NCI-H1694 treated with DMSO at 0.1 percent for 48 hours (cell line): Measurements from ENCODE around the gene SUPT4H1.

ENCODE experiments used
- DNase-seq: peaks from one replicate; lab custom pipeline; 2025; lab: John Stamatoyannopoulos, UW

The SUPT4H1 gene

DNA sequence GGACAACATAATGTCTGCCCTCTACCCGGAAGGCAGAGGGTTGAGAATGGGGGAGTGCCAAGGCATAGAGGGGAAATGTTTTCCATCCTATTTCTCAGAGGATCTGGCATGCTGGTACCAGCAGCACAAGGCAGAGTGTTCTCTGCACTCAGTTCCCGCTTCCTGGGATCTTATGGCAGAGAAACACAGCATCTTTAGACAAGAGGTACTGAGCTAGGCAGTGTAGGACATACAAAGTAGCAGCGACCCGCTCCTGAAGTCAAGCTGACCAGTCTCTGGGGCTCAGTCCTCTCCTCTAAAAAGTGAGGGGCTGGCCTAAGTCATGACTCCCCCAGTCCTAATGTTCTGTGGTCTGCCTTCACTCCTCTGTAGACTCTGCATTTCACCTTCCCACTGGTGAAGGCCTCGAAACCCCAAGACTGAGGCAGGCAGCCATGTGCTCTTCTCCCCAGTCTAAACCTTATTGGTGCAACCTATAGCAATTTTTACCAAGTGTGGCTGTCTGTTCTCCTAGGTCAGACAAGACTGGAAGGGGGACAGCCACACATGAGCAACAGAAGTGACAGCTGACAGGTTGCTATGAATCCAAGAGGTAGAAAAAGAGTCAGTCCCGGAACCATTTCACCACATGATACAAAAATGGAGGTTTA lies 12.1 kb downstream of the SUPT4H1 start:
- DNase-seq, result no peak

DNA sequence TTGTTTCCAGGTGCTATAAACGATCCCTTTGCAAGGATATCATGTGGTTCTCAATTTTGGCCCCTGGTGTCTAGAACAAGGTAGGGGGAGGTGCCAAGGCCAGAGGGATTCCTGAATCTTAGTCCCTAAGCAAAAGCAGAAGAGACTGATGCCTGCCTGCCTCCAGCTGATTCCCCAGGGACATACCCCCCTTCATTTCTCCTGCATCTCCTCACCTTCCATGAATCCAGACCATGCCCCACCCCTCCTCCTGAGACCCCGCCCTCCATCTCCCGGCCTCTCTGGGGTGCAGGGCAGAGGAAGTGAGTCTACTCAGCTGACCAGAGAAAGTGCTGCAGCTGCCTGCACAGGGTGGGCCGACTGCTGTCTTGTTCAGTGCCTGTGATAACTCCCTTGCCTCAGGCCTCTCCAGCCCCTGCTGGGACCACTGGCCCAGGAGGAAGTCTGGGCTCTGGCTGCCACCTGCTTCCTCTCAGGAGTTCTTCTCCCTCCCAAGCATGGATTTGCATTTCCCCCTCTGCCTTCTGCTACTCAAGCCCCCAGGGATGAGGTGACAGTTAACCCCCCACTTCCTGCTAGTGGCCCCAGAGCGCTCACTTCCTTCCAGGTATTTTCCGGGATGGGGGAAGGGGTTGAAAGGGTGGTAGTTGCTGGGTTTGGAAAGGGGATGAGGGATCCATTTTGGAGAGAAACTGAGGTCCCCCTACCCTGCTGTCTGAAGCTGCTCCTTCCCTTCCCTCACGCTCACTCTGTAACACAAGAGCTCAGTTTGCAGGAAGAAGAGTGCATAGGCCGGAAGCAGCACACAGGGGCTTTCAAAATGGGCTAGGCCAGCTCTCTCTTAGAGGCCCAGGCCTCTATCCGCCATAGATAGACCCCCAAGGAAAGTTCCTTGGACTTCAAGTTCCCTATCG lies 12.9 kb downstream of the SUPT4H1 start:
- no peak for DNase-seq

DNA sequence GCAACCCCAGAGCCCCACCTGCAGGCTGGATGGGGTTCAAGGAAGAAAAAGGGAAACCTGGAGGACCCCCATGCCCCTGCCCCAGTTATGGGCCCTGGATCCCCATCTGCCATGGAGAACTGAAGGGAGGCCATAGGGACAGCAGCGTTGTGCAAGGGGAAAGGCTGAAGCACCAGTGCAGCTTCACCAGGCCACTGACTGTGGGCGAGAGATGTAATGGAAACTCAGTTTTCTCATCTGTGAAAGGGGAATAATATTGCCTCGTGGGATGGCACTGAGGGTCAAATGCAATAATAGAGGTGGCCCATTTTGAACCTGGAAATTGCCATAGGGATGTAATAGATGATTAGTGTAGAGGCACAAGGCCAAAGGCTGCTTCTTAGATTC lies 13.6 kb downstream of the SUPT4H1 start:
- DNase-seq, result no peak

DNA sequence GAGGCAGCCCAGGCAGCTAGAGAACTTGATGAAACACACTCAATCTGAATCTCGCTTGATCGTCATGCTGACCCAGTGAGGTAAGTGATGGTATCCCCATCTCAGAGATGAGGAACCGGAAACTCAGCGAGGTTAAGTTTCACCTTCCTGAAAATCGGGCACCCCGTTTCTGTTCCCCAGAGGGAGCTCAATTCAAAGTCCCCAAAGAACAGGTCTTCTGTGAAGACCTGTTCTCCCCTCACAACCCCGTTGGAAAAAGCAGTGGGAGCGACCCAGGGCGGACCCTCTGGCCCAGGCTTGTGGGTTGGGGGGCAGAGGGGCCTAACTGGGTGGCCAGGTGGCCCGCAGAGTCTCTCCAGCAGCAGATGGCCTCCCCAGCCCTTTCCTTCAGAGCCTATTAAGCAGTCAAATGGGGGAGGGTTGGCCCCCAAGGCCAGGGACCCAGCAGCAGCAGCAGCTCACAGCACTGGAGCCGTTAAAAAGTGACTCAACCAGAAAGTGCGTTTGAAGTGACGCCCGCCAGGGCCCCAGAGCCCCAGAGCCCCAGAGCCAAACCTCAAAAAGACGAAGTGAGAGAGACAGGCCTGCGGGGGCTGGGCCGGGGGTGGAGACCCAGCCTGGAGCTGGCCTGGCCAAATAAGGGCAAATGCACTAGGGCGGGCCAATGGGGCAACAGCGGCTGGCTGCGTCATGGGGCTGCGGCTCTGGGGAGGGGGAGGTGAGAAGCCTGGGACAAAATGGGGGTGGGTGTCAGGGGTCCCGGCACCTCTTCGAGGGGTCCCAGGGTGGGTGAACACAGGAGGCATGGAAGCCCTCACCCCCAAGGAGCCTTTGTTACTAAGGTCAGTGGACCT lies 14.2 kb downstream of the SUPT4H1 start:
- DNase-seq, result no peak

DNA sequence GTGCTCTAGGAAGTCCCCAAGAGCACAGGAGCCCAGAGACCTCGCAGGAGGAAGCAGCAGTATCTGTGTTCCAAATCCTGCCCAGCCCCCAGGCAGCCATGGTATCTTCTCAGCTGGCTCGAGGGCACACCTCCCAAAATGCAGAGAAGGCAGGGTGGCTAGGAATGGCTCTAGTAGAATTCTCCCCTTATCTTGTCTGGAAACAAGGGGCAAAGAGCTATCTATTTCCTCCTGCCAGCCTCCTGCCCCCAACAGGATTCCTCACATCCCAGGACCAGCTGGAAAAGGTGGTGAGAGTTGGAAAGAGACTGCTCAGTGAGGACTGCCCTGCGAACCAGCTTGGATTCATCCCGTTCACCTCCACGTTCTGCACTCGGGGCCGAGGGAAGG lies 14.8 kb downstream of the SUPT4H1 start:
- no peak for DNase-seq

DNA sequence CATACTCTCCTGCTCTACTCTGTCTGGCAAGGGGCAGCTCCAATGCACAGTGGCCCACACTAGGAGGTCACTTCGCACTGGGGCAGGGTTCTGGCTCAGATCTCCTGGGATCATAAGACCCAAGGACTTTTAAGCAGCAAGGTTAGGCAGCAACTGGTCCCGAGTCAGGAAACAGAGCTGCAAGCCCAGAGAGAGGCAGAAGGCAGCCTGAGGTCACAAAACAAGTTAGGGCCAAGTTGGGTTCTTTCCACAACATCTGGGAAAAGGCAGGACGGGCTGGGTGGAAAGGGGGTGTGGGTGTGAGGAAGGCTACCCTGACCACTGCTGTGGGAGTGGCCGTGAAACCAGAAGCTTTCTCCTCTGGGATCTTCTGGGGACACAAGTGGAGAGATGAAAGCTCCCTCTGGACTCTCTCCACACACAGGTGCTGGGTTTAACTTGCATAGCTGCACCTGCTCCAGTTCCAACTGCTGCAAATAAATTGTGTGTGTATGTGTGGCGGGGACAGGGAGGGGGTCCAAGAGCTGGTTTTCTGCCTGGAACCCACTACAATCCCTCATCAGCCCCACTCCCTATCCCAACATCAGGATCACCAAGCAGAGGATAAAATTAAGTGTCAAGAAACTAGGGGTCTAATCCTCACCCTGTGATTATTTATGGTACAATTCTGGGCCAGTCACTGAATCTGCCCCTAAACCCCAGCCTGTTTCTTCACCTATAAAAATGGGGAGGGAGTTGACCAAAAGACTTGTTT lies 15.4 kb downstream of the SUPT4H1 start:
- DNase-seq, result no peak

DNA sequence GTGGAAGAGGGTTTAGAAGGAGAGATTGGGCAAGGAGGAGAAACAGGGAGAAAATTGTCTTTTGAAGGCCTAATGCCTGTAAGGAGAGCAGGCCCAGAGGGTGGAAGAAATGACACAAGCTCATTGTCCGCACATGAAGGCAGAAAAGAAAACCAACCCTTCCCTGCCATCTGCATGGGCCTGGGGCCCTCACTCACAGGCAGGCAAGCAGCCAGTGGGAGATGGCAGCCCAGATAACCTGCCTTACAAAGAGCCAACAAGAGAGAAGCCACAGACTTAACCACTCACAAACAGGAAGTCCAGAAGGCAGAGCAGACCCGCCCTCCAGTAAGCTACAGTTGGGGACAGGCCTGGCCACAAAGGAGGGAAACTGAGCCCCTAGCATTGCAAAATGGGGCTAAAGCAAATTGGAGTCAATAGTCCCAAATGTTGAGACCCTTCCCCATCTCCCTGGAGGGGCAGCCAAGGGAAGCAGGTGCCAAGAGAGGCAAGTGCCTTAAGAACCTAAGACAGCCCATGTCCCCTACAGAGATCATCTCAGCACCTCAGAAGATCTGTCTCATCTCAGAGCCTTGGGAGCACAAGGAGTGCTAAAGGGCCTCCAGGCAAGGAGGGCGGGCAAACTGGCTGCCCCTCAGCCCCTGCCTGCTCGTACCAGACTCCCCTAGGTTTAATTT lies 16.1 kb downstream of the SUPT4H1 start:
- no peak for DNase-seq

DNA sequence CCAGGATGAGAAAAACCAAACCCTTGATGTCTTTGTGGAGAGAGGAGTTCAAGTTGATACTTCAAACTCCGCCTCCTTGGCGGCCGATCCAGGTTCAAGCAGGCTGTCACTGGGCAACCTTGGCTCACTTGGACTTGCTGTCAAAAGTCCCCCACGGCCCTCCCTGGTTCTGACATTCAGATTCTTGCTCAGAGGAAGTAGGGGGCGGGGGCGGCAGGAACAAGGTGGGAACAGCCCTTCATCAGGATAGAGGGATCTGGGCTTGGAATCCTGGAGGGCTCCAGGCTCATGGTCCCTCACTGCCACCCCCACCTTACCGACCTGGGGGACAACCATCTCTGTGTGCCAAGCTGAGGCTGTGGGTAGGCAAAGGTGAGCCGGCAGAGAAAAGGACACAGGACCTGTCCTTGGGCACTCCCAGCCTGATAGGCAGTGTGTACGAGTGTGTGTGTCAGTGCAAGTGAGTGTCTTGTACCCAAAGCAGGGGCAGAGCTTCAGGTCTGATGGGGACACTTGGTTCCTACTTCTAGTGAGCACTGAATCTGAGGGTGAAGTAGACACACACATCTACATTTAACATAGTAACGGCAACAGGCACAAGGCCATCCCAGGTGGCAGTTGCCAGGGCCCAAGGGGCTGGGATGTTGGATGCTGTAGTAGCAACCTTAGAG lies 16.8 kb downstream of the SUPT4H1 start:
- no peak for DNase-seq

DNA sequence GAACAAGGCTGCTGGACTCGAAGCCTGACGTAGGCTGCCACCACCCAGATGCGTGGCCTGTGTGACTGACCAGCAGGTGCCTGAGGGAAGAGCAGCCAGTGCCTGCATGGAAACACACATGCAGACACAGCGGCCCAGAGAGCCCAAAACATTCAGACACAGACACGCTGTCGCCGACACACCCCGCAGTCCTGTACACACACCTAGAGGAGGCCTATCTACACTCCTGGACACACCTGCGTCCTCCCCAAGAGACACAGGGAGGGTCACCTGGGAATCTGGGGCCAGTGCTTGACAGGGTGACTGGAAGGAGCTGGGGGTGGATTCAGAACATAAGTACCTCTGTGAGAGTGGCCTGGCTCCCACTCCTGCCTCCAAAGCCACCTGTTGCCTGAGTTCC lies 17.3 kb downstream of the SUPT4H1 start:
- no peak for DNase-seq

DNA sequence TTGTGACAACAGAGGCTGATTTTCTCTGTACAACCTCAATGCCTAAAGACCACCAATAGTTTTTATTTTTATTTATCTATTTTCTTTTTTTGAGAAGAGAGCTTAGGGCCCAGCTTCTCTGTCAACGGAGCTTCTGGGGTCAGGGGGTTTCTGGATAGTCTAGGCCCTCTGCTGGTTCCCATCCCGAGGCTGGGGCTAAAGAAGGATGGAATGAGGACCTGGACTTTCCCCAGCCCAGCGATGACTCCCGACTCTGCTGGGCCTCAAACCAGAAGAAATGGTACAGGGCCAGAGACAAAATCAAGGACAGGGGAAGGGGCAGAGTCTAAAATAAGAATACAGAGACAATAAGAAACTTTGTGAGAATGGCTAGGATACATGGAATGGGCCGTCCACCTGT lies 17.7 kb downstream of the SUPT4H1 start:
- no peak for DNase-seq

DNA sequence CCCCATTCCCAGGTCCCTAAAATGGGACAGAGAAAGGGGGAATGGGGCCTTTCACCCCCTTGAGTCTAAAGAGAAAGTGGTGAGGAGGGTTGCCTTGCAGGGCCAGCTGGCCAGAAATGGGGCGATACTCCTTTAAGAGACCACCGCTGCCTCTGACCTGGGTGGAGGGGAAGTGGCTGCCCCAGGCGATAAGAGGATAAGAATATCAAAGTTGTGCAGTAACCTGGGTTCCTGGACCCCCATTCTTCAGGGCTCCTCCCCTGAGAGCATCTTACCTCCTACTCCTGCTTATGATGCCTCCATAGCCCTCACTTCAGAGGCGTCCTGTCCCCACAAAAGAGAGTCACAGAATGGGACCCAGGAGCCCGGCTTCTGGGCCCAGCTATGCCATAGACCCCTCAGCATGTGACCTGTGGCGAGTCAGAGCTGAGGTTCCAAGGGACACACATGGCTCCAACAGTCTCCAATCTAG lies 18.2 kb downstream of the SUPT4H1 start:
- no peak for DNase-seq

DNA sequence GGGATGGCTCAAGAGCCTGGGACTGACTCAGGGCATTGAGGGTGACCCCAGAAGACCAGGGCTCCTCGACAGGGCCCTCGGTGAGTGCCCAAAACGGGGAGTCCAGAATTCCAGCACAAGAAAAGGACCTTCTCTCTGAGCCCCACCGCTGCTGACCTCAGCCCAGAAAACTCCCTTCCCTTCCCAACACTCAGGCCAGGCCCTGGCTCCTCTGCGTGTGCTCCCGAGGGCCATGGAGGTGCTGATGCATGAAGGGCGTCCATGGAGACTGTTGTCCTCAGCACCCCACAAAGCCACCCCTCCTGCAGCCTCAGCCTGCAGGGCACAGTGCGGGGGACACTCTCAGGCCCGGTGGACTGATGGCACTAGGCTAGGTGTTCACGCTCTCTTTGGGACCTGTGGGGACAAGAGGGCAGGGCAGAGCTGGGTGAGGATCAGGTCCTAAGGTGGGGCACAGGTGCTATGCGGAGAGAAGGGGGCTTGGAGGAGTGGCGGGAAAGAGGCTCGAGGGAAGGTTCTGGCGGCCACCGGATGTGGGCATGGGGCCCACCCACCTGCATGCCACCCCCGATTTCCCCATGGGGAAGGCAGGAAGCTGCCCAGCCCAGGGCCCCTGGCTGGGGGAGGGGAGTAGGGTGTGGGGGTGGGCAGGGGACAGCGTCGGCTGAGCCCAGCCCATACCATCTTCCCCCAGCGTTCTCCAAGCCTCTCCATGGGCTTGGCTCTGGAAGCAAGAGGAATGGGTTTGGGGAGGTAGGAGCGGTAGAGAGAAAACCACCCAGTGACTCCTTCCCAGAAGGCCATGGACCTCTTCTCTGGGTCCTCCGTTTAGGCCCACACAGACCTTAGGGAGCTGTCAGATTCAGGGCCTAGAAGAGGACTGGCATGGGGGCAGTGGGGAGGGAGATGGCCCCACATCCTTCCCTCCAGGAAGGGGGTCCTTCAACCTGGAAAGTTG lies 18.9 kb downstream of the SUPT4H1 start:
- DNase-seq, result no peak

DNA sequence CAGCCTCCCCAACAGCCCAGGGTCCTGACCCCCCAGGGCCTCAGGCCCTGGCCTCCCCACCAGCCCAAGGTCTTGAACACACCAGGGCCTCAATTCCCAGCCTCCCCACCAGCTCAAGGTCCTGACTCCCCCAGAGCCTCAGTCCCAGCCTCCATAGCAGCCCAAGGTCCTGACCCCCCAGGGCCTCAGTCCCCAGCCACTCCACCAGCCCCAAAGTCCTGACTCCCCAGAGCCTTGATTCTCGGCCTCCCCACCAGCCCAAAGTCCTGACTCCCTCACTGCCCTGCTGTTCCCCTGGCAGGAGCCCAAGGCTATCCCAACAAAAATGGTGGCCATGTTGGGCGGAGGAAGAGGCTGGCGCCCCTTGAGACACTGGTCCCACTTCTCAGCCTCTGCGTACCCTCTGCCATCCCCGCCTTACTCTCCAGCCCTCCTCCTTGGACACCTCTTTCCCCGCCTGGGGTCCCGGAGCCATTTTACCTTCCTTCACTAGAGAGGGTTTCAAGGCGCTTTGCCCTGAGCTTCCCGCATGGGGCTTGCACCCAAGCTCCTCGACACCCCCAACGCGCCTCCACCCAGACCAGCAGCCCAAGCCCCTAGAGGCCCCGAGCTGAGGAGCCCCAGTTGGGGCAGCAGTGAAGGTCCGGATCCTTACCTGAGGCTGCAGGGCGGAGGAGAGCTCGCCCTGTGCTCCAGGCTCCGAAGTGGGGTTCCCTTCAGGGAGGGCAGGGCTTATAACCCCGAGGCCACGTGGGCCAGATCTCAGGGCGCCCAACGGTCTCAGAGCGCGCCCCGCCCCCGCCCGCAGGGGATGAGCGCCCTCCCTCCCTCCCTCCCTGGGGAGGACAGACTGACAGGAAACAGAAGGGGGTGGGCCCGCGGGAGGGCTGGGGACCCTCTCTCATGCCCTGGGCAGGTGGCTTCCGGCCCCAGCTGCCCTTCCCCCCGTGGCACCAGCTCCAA lies 19.9 kb downstream of the SUPT4H1 start:
- DNase-seq, result no peak

DNA sequence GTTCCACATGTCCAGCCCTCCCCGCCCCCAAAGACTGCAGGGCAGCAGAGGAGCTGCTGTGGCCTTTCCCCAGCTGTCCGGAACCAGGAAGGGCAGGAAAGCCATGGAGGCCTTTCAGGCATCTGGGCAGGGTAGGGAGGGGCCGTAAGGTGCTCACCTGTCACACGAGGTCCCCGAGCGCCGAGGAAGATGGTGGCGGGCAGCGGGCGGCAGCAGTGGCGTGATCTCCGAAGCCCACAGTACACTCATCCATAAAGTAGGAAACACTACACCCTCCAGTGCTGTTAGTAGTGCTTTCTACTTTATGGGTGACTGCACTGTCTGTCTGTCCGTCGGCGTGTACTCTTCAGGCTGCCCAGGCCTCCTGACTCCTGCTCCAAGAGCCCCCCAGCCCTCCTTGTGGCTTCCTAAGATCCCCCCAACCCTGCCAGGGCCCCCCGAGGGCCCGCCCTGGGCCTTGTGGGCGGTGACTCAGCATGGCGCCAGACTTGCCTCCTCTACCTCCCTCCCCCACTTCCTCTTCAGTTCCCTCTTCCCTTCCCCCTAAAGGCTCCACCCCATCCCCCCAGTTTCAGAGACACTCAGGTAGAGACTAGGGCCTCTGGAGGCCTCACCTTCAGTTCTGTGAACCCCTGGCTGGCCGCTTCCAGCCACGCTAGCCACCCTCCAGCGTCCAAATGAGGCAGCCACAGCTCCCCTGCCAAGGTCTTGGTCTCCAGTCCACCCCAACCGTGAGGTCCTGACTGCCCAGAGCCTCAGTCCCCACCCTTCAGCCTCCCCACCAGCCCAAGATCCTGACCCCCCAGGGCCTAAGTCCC lies 20.8 kb downstream of the SUPT4H1 start:
- DNase-seq, result no peak

DNA sequence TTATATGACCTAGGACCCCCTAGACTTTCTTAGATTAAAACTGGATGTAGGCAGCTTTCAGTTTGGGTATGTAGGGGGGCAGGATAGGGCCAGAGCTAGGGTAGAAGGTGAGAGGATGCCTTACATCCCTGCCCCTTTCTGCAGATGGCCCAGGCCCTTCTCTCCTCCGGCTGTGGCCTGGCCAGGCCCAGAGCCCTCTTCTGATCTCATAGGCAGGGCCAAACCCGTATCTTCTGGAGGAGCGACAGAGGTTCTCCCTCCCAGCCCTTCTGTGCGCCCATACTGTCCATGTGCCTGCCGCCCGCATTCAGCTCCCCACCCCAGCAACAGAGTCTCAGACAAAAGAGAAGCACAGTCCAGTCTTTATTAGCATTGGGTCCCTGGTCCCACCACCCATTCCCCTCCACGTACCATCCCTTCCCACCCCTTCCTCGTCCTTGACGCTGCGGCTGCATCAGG lies 21.4 kb downstream of the SUPT4H1 start:
- no peak for DNase-seq

DNA sequence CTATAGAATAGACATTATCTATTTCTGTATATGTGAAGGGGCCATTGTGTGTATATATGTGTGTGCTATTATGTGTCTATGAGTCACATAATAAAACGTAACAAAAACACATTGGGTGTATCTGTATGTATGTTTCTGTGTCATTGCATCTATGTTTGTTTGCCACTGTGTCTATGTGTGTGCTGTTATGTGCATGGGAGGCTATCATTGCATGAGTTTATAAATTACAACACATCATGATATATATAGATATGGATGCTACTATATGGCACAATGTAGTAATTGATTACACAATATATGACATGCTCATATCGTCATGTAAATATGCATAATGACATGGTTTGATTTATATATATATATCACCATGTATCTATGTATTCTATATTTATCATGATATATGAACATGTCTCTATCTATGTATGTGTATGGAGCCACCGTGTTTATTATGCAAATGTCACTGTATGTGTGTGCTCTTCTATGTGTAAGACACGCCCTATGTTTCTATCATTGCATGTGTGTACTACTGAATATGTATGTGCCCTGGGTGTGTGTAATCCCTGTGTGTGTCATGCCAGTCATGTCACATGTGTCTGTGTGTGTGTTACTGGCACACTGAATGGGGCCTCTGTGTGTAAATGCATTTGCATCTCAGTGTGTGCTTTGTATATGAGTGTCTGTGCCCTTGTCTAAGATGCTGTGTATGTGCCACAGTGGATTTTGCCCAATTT lies 22.0 kb downstream of the SUPT4H1 start:
- no peak for DNase-seq
